Keratinocyte (primary cell): ENCODE measurements around the gene ROPN1L. TPM values are rescaled to one million over a fixed set of nuclear protein-coding genes. Genes with fewer than 3 reads are reported as not detected.

Source experiments
- DNase-seq: peaks from one replicate; pipeline ENCODE4 v3.0.0-alpha.2; 2011; ENCODE audit warnings: low read depth, missing footprints, low spot score
- FAIRE-seq: peaks from 2 replicates; lab custom pipeline; 2011; peaks lifted over from hg19 to GRCh38; lab: Jason Lieb, UNC
- H2AFZ ChIP-seq: 2 replicates; pipeline ENCODE4 v1.6.0; 2012; ENCODE audit warnings: low read length, control low read depth, inconsistent platforms; ENCODE audit not compliant: control insufficient read depth
- H3K27ac ChIP-seq: 2 replicates; pipeline ENCODE4 v1.5.1; 2011; ENCODE audit warnings: low read length; ENCODE audit not compliant: control insufficient read depth, insufficient read depth
- H3K27me3 ChIP-seq: 3 replicates; pipeline ENCODE4 v1.6.0; 2011; ENCODE audit warnings: low read length; ENCODE audit not compliant: control insufficient read depth, insufficient read depth; ENCODE audit errors: extremely low read depth
- H3K36me3 ChIP-seq, 2 experiments: 2 replicates in 1 of 2; 3 replicates in 1 of 2; pipeline ENCODE4 v1.5.1; 2011; ENCODE audit warnings: low read length in 2 of 2, mild to moderate bottlenecking in 1 of 2; ENCODE audit not compliant: control insufficient read depth in 2 of 2, insufficient read depth in 2 of 2; ENCODE audit errors: extremely low read depth in 1 of 2
- H3K4me1 ChIP-seq: 3 replicates; pipeline ENCODE4 v1.5.1; 2011; ENCODE audit warnings: low read length; ENCODE audit not compliant: control insufficient read depth, insufficient read depth; ENCODE audit errors: extremely low read depth
- H3K4me2 ChIP-seq: 3 replicates; pipeline ENCODE4 v1.6.0; 2011; ENCODE audit warnings: low read depth, low read length; ENCODE audit not compliant: control insufficient read depth, insufficient read depth; ENCODE audit errors: extremely low read depth
- H3K4me3 ChIP-seq, 3 experiments: fragments of 200-600 bp in 1 of 3; sonication (generic) in 1 of 3; 2 replicates in 2 of 3; 3 replicates in 1 of 3; pipeline ENCODE4 v1.5.1; 2011 to 2016; ENCODE audit warnings: low read length in 3 of 3, mild to moderate bottlenecking in 3 of 3, control low read depth in 2 of 3, inconsistent platforms in 1 of 3, low read depth in 1 of 3, mixed read lengths in 1 of 3, mixed run types in 1 of 3, moderate library complexity in 1 of 3; ENCODE audit not compliant: control insufficient read depth in 2 of 3, insufficient read depth in 2 of 3; ENCODE audit errors: extremely low read depth in 1 of 3
- H3K79me2 ChIP-seq: 2 replicates; pipeline ENCODE4 v1.6.0; 2012; ENCODE audit warnings: low read length; ENCODE audit not compliant: control insufficient read depth, insufficient read depth
- H3K9ac ChIP-seq: 3 replicates; pipeline ENCODE4 v1.6.0; 2011; ENCODE audit warnings: low read length; ENCODE audit not compliant: control insufficient read depth, insufficient read depth; ENCODE audit errors: extremely low read depth
- H3K9me1 ChIP-seq: 3 replicates; pipeline ENCODE4 v1.6.0; 2011; ENCODE audit warnings: low read length; ENCODE audit not compliant: control insufficient read depth, insufficient read depth; ENCODE audit errors: extremely low read depth
- H3K9me3 ChIP-seq: 2 replicates; pipeline ENCODE4 v1.5.1; 2012; ENCODE audit warnings: low read depth, low read length; ENCODE audit not compliant: control insufficient read depth
- H4K20me1 ChIP-seq: 3 replicates; pipeline ENCODE4 v1.6.0; 2011; ENCODE audit warnings: low read length; ENCODE audit not compliant: control insufficient read depth, insufficient read depth; ENCODE audit errors: extremely low read depth
- CTCF ChIP-seq, 3 experiments: IDR thresholded peaks in 1 of 3; conservative IDR thresholded peaks in 1 of 3; optimal IDR thresholded peaks in 1 of 3; 2 replicates in 2 of 3; 3 replicates in 1 of 3; pipeline versions ENCODE3 to v1.5.1; 2011; ENCODE audit warnings: low read length in 3 of 3, mild to moderate bottlenecking in 3 of 3, moderate library complexity in 2 of 3, control low read depth in 1 of 3, inconsistent platforms in 1 of 3; ENCODE audit not compliant: insufficient read depth in 2 of 3; ENCODE audit errors: extremely low read depth in 1 of 3
- EZH2 ChIP-seq: IDR thresholded peaks from one replicate; pipeline ENCODE4 v1.6.1; 2012; ENCODE audit warnings: inconsistent platforms, mild to moderate bottlenecking, low read length, moderate library complexity
- dilution Hi-C: fragments of 300-500 bp; cut with MboI; formaldehyde crosslinking; loops from one replicate; pipeline ENCODE4 v1.7.0; 2020; ENCODE audit warnings: low sequenced_read_pairs; ENCODE audit not compliant: extremely low pct_ligation_motif_present
- polyA plus RNA-seq, 5 experiments: library from polyadenylated mRNA; depleted of rRNA in 3 of 5; stranded (reverse) in 3 of 5; stranded (forward) in 1 of 5; unstranded in 1 of 5; fragments of >200 nt; gene quantifications; 1 replicate in 1 of 5; 2 replicates in 3 of 5; 3 replicates in 1 of 5; pipeline versions ENCODE4 v1.2.1 to v1.2.3, GENCODE V29; 2011 to 2012; ENCODE audit warnings: missing spikeins in 2 of 5, low read depth in 1 of 5, low replicate concordance in 1 of 5

ROPN1L gene
- polyA plus RNA-seq, 1 donor (not counting 4 experiments of a cell fraction or from before 2014, with no cell fraction given) = not detected

GRCh38 chr5:10459080-10460055 lies 17.7 kb downstream of the ROPN1L start:
- H3K4me3 ChIP-seq = no peak overlapping the region
- H3K4me1 ChIP-seq = peaks cover 17% of the 10 kb centered on the region
- H2AFZ ChIP-seq = no peak overlapping the region
- no peaks in the 10 kb centered on the region for H4K20me1 ChIP-seq
- no peaks in the 10 kb centered on the region for H3K36me3 ChIP-seq
- no peak for FAIRE-seq
- peaks cover 8% of the 10 kb centered on the region for H3K27me3 ChIP-seq
- no peak for DNase-seq
- TF ChIP-seq EZH2 (no peak), CTCF (optimal IDR thresholded peaks at IDR 0.05 in 1 of 3, IDR thresholded peaks at IDR 0.05 in 1 of 3, conservative IDR thresholded peaks at IDR 0.05 in 1 of 3; ENCODE audit: extremely low read depth in 1 of 3, insufficient read depth in 2 of 3, low read length in 3 of 3) (no peak)
- H3K27ac ChIP-seq = no peak overlapping the region
- H3K79me2 ChIP-seq = no peaks in the 10 kb centered on the region
- H3K9me1 ChIP-seq = no peaks in the 10 kb centered on the region
- no peaks in the 10 kb centered on the region for H3K9me3 ChIP-seq
- H3K9ac ChIP-seq = no peak overlapping the region
- dilution Hi-C loops = no loop called here
- H3K4me2 ChIP-seq = no peak overlapping the region

- H3K79me2 ChIP-seq = no peaks in the 10 kb centered on the region
- H3K27ac ChIP-seq = no peak overlapping the region
- dilution Hi-C loops = no loop called here
- DNase-seq = no peak
- H3K36me3 ChIP-seq = no peaks in the 10 kb centered on the region
- no peaks in the 10 kb centered on the region for H4K20me1 ChIP-seq
- peaks cover 8% of the 10 kb centered on the region for H3K27me3 ChIP-seq
- no peaks in the 10 kb centered on the region for H3K9me1 ChIP-seq
- H3K4me1 ChIP-seq = peaks cover 6% of the 10 kb centered on the region
- no peak overlapping the region for H3K4me2 ChIP-seq
- H3K9ac ChIP-seq = no peak overlapping the region
- no peaks in the 10 kb centered on the region for H3K9me3 ChIP-seq
- H3K4me3 ChIP-seq = no peak overlapping the region
- no peak overlapping the region for H2AFZ ChIP-seq
- FAIRE-seq = no peak
- TF ChIP-seq EZH2 = no peak
- TF ChIP-seq CTCF (optimal IDR thresholded peaks at IDR 0.05 in 1 of 3, IDR thresholded peaks at IDR 0.05 in 1 of 3, conservative IDR thresholded peaks at IDR 0.05 in 1 of 3; ENCODE audit: extremely low read depth in 1 of 3, insufficient read depth in 2 of 3, low read length in 3 of 3) = no peak
These were observed 18.7 kb downstream of the ROPN1L start for GRCh38 chr5:10460252-10460906.
